Activated CD8-positive, alpha-beta T cell treated with anti-CD3 and anti-CD28 coated beads for 36 hours (primary cell): ENCODE results near the gene C8A. TPM values are rescaled to one million over a fixed set of nuclear protein-coding genes. Genes with fewer than 3 reads are reported as not detected.

Experiments
- ATAC-seq: fragments of 200-7000 bp; cut with Tn5 transposase; one replicate; pipeline ENCODE4 v1.10.0; 2021; ENCODE audit warnings: mild to moderate bottlenecking, moderate library complexity
- CTCF ChIA-PET: fragments of 350-600 bp; sonication (Branson Sonifier 250); formaldehyde crosslinking; loops from one replicate; lab custom pipeline; 2021; ENCODE audit warnings: antibody characterized with exemption; lab: Charles Lee
- POLR2A ChIA-PET: fragments of 350-600 bp; sonication (Branson Sonifier 250); formaldehyde crosslinking; loops from one replicate; lab custom pipeline; 2021; ENCODE audit warnings: antibody characterized with exemption; lab: Charles Lee
- DNase-seq: peaks from one replicate; pipeline ENCODE4 v3.0.0-alpha.2; 2020
- H3K27ac Mint-ChIP-seq: one replicate; pipeline ENCODE4 v1.8.0; 2021; ENCODE audit warnings: mild to moderate bottlenecking, mixed read lengths
- H3K27me3 Mint-ChIP-seq: one replicate; pipeline ENCODE4 v1.8.0; 2021; ENCODE audit warnings: mixed read lengths
- H3K36me3 Mint-ChIP-seq: one replicate; pipeline ENCODE4 v1.8.0; 2021; ENCODE audit warnings: low read depth, mixed read lengths
- H3K4me1 Mint-ChIP-seq: one replicate; pipeline ENCODE4 v1.8.0; 2021; ENCODE audit warnings: low read depth, mixed read lengths
- H3K4me3 Mint-ChIP-seq: one replicate; pipeline ENCODE4 v1.8.0; 2021; ENCODE audit warnings: mild to moderate bottlenecking, moderate library complexity, mixed read lengths
- H3K9me3 Mint-ChIP-seq: one replicate; pipeline ENCODE4 v1.8.0; 2021; ENCODE audit warnings: mixed read lengths
- intact Hi-C: fragments of 100-400 bp; cut with micrococcal nuclease; formaldehyde crosslinking; loops from one replicate; pipeline ENCODE4 v1.10.0; 2022
- total RNA-seq, 2 experiments: library from RNA; stranded (reverse); gene quantifications; one replicate each; pipeline ENCODE4 v1.2.3, GENCODE V29; 2021
- TF ChIP-seq, protein P1 (sequence below): fragments of 200-600 bp; IDR thresholded peaks from one replicate; pipeline ENCODE4 v1.8.0; 2022; ENCODE audit warnings: antibody characterized with exemption, mild to moderate bottlenecking

C8A gene
- total RNA-seq, 2 experiments from 2014 or later, result not detected

DNA sequence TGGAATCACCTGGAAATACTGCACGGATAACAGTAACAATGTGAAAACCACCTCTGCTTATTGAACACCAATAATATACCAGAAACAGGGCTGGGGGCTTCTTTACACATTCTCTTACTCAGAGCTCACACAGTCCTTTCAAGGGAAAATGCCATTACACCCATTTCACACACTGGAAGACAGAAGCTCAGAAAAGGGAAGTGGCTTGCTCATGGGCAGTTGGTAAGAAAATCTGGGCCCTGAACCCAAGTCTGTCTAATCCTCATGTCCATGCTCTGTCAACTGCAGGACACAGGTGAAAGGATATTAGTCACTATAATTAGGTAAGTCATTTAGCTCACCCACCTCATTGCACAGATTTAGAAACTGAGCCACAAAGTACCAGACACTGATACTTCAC is 18.6 kb downstream of the C8A start:
- ChIA-PET POLR2A (interaction anchor here (0.6 kb wide), 1 partner anchor 1397 kb away, joined by 3 read pairs; no protein-coding TSS in a partner anchor), CTCF (no interaction called here)
- no peak for DNase-seq
- peaks cover 7% of the 10 kb centered on the region for H3K27me3 Mint-ChIP-seq
- H3K9me3 Mint-ChIP-seq, result no peaks in the 10 kb centered on the region
- no peak for ATAC-seq
- TF ChIP-seq, protein P1, sequence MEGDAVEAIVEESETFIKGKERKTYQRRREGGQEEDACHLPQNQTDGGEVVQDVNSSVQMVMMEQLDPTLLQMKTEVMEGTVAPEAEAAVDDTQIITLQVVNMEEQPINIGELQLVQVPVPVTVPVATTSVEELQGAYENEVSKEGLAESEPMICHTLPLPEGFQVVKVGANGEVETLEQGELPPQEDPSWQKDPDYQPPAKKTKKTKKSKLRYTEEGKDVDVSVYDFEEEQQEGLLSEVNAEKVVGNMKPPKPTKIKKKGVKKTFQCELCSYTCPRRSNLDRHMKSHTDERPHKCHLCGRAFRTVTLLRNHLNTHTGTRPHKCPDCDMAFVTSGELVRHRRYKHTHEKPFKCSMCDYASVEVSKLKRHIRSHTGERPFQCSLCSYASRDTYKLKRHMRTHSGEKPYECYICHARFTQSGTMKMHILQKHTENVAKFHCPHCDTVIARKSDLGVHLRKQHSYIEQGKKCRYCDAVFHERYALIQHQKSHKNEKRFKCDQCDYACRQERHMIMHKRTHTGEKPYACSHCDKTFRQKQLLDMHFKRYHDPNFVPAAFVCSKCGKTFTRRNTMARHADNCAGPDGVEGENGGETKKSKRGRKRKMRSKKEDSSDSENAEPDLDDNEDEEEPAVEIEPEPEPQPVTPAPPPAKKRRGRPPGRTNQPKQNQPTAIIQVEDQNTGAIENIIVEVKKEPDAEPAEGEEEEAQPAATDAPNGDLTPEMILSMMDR, result no peak
- no peak overlapping the region for H3K4me3 Mint-ChIP-seq
- intact Hi-C loops, result no loop called here
- H3K27ac Mint-ChIP-seq, result no peak overlapping the region
- H3K36me3 Mint-ChIP-seq, result no peaks in the 10 kb centered on the region
- no peaks in the 10 kb centered on the region for H3K4me1 Mint-ChIP-seq

DNA sequence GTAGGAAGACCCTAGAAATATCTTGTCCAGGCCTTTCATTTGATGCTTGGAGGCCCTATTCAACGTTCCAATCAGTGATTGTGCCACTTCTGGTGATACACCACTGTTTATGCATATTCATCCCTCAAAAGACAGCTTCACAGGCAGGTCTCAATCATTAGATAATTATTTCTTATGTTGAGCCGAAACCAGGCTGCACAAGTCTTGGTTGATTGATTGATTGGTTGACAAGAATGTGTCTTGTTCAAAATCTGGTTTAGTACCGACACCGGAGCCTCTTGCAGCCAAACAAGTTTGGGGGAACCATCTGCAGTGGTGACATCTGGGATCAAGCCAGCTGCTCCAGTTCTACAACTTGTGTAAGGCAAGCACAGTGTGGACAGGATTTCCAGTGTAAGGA is 20.1 kb downstream of the C8A start:
- POLR2A ChIA-PET, result no interaction called here
- intact Hi-C loops, result no loop called here
- Mint-ChIP-seq H3K27ac (no peak overlapping the region), H3K27me3 (peaks cover 6% of the 10 kb centered on the region), H3K4me1 (no peaks in the 10 kb centered on the region), H3K4me3 (no peak overlapping the region), H3K9me3 (no peaks in the 10 kb centered on the region), H3K36me3 (no peaks in the 10 kb centered on the region)
- no peak for ATAC-seq
- CTCF ChIA-PET, result no interaction called here
- TF ChIP-seq, protein P1, result no peak
- DNase-seq, result no peak

DNA sequence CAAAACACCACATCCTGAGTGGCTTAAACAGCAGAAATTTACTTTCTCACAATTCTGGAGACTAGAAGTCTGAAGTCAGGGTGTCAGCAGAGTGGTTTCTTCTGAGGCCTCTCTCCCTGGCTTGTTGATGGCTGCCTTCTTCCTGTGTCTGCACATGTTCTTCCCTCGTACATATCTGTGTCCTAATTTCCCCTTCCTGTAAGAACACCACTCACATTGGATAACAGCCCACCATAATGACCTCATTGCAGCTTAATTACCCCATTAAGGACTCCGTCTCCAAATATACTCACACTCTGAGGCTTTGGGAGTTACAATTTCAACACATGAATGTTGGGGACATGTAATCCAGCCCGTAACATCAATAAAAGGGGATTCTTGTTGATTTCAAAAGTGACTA is 23.4 kb downstream of the C8A start:
- no peak for DNase-seq
- ChIA-PET CTCF (no interaction called here), POLR2A (no interaction called here)
- H3K4me3 Mint-ChIP-seq, result no peak overlapping the region
- no peaks in the 10 kb centered on the region for H3K36me3 Mint-ChIP-seq
- H3K27me3 Mint-ChIP-seq, result peaks cover 6% of the 10 kb centered on the region
- TF ChIP-seq, protein P1, result no peak
- H3K27ac Mint-ChIP-seq, result no peak overlapping the region
- intact Hi-C loops, result no loop called here
- H3K9me3 Mint-ChIP-seq, result no peaks in the 10 kb centered on the region
- no peaks in the 10 kb centered on the region for H3K4me1 Mint-ChIP-seq
- ATAC-seq, result no peak

DNA sequence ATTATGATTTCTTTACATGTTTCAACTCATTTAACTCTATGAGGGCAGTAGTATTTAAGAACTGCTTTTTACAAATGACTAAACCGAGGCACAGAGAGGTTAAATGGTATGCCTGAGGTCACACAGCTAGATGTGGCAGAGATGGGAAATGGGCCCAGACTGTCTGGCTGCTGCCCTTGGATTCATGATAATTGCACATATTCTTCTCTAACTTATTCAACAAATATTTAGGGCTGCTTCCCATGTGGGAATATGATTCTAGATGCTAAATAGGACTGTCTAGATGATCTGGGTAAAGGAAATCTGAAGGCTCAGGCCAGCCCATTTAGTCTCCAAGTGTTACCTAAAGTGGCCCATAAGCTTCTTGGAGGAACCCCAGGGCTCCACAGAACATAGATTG is 26.2 kb downstream of the C8A start:
- ATAC-seq (no peak), DNase-seq (no peak)
- Mint-ChIP-seq H3K27ac (no peak overlapping the region), H3K36me3 (no peaks in the 10 kb centered on the region), H3K27me3 (peaks cover 6% of the 10 kb centered on the region), H3K4me1 (no peaks in the 10 kb centered on the region), H3K9me3 (no peaks in the 10 kb centered on the region), H3K4me3 (no peak overlapping the region)
- POLR2A ChIA-PET, result no interaction called here
- CTCF ChIA-PET, result no interaction called here
- TF ChIP-seq, protein P1, result no peak
- intact Hi-C loops, result no loop called here

DNA sequence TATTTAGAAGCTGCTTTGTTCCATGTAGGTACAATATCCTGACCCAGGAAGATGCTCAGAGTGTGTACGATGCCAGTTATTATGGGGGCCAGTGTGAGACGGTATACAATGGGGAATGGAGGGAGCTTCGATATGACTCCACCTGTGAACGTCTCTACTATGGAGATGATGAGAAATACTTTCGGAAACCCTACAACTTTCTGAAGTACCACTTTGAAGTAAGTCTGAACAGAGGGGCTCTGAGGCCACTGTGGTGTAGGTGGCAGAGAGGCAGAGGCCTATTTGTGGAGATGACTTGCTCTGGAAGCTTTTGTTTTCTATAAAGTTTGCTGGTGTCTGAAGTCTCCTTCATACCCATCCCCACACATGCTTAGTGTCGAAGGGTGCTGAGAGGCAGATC is 26.8 kb downstream of the C8A start:
- H3K9me3 Mint-ChIP-seq, result no peaks in the 10 kb centered on the region
- ChIA-PET POLR2A (no interaction called here), CTCF (no interaction called here)
- no peaks in the 10 kb centered on the region for H3K36me3 Mint-ChIP-seq
- intact Hi-C loops, result no loop called here
- TF ChIP-seq, protein P1, result no peak
- peaks cover 4% of the 10 kb centered on the region for H3K27me3 Mint-ChIP-seq
- ATAC-seq (no peak), DNase-seq (no peak)
- H3K4me3 Mint-ChIP-seq, result no peak overlapping the region
- H3K4me1 Mint-ChIP-seq, result no peaks in the 10 kb centered on the region
- no peak overlapping the region for H3K27ac Mint-ChIP-seq
